ENCODE measurements around the gene CHKA. TPM values are rescaled to one million over a fixed set of nuclear protein-coding genes. Genes with fewer than 3 reads are reported as not detected.

CHKA gene
- total and polyA plus RNA-seq, 2 of the 8 experiments (the other 6 are each of a cell fraction or from before 2014, with no cell fraction given): 61.2 to 86.6 TPM

- H3K9me3 ChIP-seq (ENCODE audit: insufficient read depth in 2 of 2, low read depth in 1 of 2, low read length in 1 of 2): no peaks in the 10 kb centered on the region
- H2AK5ac ChIP-seq (ENCODE audit: low read depth, low read length): no peak overlapping the region
- H2BK120ac ChIP-seq (replicated peaks; ENCODE audit: low read depth, low read length): no peak overlapping the region
- H3K18ac ChIP-seq (ENCODE audit: extremely low read depth, low read length): no peak overlapping the region
- H4K91ac ChIP-seq (replicated peaks; ENCODE audit: insufficient read length, low read length): no peak overlapping the region
- no peak overlapping the region for H2BK5ac ChIP-seq (ENCODE audit: low read depth, low read length)
- H4K5ac ChIP-seq (ENCODE audit: insufficient read length, low read depth, low read length): no peak overlapping the region
- no peaks in the 10 kb centered on the region for H3K79me1 ChIP-seq (ENCODE audit: low read depth, low read length)
- WGBS, 2 experiments (ENCODE audit: extremely low coverage in 1 of 2, insufficient coverage in 1 of 2, insufficient read length in 1 of 2, insufficient replicate concordance in 2 of 2, low coverage in 1 of 2, low lambda C conversion rate in 2 of 2, missing lambda C conversion rate in 1 of 2): 88% methylated on average over 7 of the region's 7 CpGs; no CpG with 5 or more reads in 1 of the 2 experiments
- no peaks in the 10 kb centered on the region for H3K4me1 ChIP-seq (replicated peaks in 1 of 4; ENCODE audit: control insufficient read depth in 3 of 4, insufficient read depth in 4 of 4, low read length in 3 of 4)
- no peak overlapping the region for H2AFZ ChIP-seq (ENCODE audit: low read length)
- H3K23ac ChIP-seq (ENCODE audit: insufficient read length): no peak overlapping the region
- H2BK12ac ChIP-seq (ENCODE audit: low read depth, low read length): no peak overlapping the region
- H3K4me3 ChIP-seq (ENCODE audit: extremely low read depth in 1 of 4, insufficient read depth in 2 of 4, low read depth in 3 of 4, low read length in 4 of 4): no peak overlapping the region
- no peak overlapping the region for H3K27ac ChIP-seq (ENCODE audit: low read depth, low read length)
- H3K23me2 ChIP-seq (ENCODE audit: low read depth, low read length): no peaks in the 10 kb centered on the region
- H3K9ac ChIP-seq (replicated peaks in 1 of 4; ENCODE audit: extremely low read depth in 1 of 4, low read depth in 3 of 4, low read length in 3 of 4): no peak overlapping the region
- H2BK15ac ChIP-seq (ENCODE audit: low read length): no peak overlapping the region
- H4K20me1 ChIP-seq (replicated peaks in 1 of 2; ENCODE audit: control insufficient read depth in 1 of 2, insufficient read depth in 2 of 2, low read length in 2 of 2): peaks cover 0 to 4% of the 10 kb centered on the region in 2 experiments
- H3K4ac ChIP-seq (replicated peaks; ENCODE audit: insufficient read length, low read depth, low read length): no peak overlapping the region
- H4K8ac ChIP-seq (ENCODE audit: extremely low read depth, insufficient read depth, low read length): no peak overlapping the region
- H3K56ac ChIP-seq (replicated peaks; ENCODE audit: insufficient read length, low read depth, low read length): no peak overlapping the region
- DNase-seq (ENCODE audit: low read depth in 1 of 2, low spot score in 2 of 2): no peak
- CTCF ChIA-PET (ENCODE audit: partially characterized antibody): interaction anchor here (0.7 to 1.4 kb wide), 3 partner anchors 9 to 583 kb away, joined by 3 to 4 read pairs (median 4); no protein-coding TSS in a partner anchor
- POLR2A ChIA-PET (ENCODE audit: partially characterized antibody): interaction anchor here (1.6 kb wide), 1 partner anchor 44 kb away, joined by 3 read pairs; no protein-coding TSS in a partner anchor
- H3K79me2 ChIP-seq (ENCODE audit: control insufficient read depth in 1 of 2, insufficient read depth in 2 of 2, low read length in 2 of 2): no peaks in the 10 kb centered on the region
- TF ChIP-seq SUZ12 (IDR thresholded peaks at IDR 0.05; ENCODE audit: low read length): no peak
- TF ChIP-seq POU5F1 (IDR thresholded peaks at IDR 0.05; ENCODE audit: low read depth, low read length): no peak
- no peak for TF ChIP-seq SAP30 (IDR thresholded peaks at IDR 0.05; ENCODE audit: insufficient read depth, insufficient replicate concordance, low read length)
- TF ChIP-seq CTBP2 (IDR thresholded peaks at IDR 0.05; ENCODE audit: borderline replicate concordance, insufficient read depth, insufficient read length, low read length): no peak
- no peak for TF ChIP-seq HDAC6 (IDR thresholded peaks at IDR 0.05; ENCODE audit: low read depth, low read length)
- TF ChIP-seq GTF2F1 (IDR thresholded peaks at IDR 0.05; ENCODE audit: borderline replicate concordance, low read depth, low read length): no peak
- no peak for TF ChIP-seq BRCA1 (IDR thresholded peaks at IDR 0.05; ENCODE audit: low read depth, low read length)
- no peak for TF ChIP-seq RXRA (IDR thresholded peaks at IDR 0.05; ENCODE audit: insufficient read depth, low read depth, low read length)
- TF ChIP-seq CEBPB (IDR thresholded peaks at IDR 0.05; ENCODE audit: low read depth, low read length): no peak
- no peak overlapping the region for H2BK20ac ChIP-seq (ENCODE audit: low read length)
- H3K36me3 ChIP-seq (ENCODE audit: control insufficient read depth in 2 of 4, insufficient read depth in 4 of 4, low read length in 3 of 4): peaks cover 0 to 4% (median 2%) of the 10 kb centered on the region in 4 experiments; a peak in 3 of 8 replicates
- no peaks in the 10 kb centered on the region for H3K27me3 ChIP-seq (replicated peaks in 1 of 4; ENCODE audit: control insufficient read depth in 3 of 4, extremely low read depth in 1 of 4, insufficient read depth in 3 of 4, low read length in 3 of 4)
- FAIRE-seq: no peak
- H3K14ac ChIP-seq (ENCODE audit: insufficient read length): no peak overlapping the region
- no peak overlapping the region for H3K4me2 ChIP-seq (ENCODE audit: insufficient read depth in 1 of 2, low read depth in 2 of 2, low read length in 2 of 2)
Observed at GRCh38 chr11:68160100-68160695, 39.0 kb upstream of the CHKA start.

Data from H1 (cell line).